Breast epithelium (tissue), 3 donors: ENCODE results near the gene GJB3.

Source experiments
- CTCF ChIP-seq, 3 donors: fragments of 450-650 bp; IDR thresholded peaks; one replicate each; pipeline ENCODE4 v1.5.1; 2016 to 2017; ENCODE audit warnings: antibody characterized with exemption in 3 of 3, mild to moderate bottlenecking in 3 of 3, moderate library complexity in 3 of 3
- POLR2A ChIP-seq: fragments of 450-650 bp; IDR thresholded peaks from one replicate; pipeline ENCODE4 v1.6.1; 2016; ENCODE audit warnings: antibody characterized with exemption, mild to moderate bottlenecking, moderate library complexity
- POLR2AphosphoS5 ChIP-seq, 3 donors: sonication (generic); formaldehyde crosslinking; IDR thresholded peaks; one replicate each; pipeline ENCODE4 v1.6.1; 2017; ENCODE audit warnings: antibody characterized with exemption in 3 of 3

- no peak for TF ChIP-seq CTCF (IDR thresholded peaks at IDR 0.05)
- no peak for TF ChIP-seq POLR2AphosphoS5 (IDR thresholded peaks at IDR 0.05)
- TF ChIP-seq POLR2A: no peak
These were observed 50.8 kb downstream of the GJB3 start for GRCh38 chr1:34831721-34832246.
